Sigmoid colon (tissue), 4 donors: ENCODE results near the gene TF.

Experiments used
- EP300 ChIP-seq, 4 donors: sonication (generic); formaldehyde crosslinking; IDR thresholded peaks; one replicate each; pipeline ENCODE4 v1.6.1; 2017; ENCODE audit warnings: antibody characterized with exemption in 4 of 4
- POLR2AphosphoS5 ChIP-seq, 4 donors: sonication (generic); formaldehyde crosslinking; IDR thresholded peaks; one replicate each; pipeline ENCODE4 v1.6.1; 2017; ENCODE audit warnings: antibody characterized with exemption in 4 of 4
- TF ChIP-seq, protein P1 (sequence below), 4 experiments: fragments of 450-650 bp in 3 of 4; fragments of 200-600 bp in 1 of 4; IDR thresholded peaks; one replicate each; pipeline ENCODE4 v1.5.1; 2016 to 2019; ENCODE audit warnings: antibody characterized with exemption in 4 of 4, mild to moderate bottlenecking in 3 of 4, moderate library complexity in 2 of 4

- TF ChIP-seq, protein P1, sequence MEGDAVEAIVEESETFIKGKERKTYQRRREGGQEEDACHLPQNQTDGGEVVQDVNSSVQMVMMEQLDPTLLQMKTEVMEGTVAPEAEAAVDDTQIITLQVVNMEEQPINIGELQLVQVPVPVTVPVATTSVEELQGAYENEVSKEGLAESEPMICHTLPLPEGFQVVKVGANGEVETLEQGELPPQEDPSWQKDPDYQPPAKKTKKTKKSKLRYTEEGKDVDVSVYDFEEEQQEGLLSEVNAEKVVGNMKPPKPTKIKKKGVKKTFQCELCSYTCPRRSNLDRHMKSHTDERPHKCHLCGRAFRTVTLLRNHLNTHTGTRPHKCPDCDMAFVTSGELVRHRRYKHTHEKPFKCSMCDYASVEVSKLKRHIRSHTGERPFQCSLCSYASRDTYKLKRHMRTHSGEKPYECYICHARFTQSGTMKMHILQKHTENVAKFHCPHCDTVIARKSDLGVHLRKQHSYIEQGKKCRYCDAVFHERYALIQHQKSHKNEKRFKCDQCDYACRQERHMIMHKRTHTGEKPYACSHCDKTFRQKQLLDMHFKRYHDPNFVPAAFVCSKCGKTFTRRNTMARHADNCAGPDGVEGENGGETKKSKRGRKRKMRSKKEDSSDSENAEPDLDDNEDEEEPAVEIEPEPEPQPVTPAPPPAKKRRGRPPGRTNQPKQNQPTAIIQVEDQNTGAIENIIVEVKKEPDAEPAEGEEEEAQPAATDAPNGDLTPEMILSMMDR (IDR thresholded peaks at IDR 0.05): no peak
- TF ChIP-seq POLR2AphosphoS5 (IDR thresholded peaks at IDR 0.05): no peak
- TF ChIP-seq EP300 (IDR thresholded peaks at IDR 0.05): no peak
These were observed 30.7 kb downstream of the TF start for GRCh38 chr3:133776794-133777438.
